Fibroblast of lung (primary cell): ENCODE results near the gene IL19. TPM values are rescaled to one million over a fixed set of nuclear protein-coding genes. Genes with fewer than 3 reads are reported as not detected.

Experiments
- DNase-seq, 2 donors: peaks; one replicate each; pipeline versions ENCODE4 v3.0.0 to v3.0.0-alpha.2; 2010; ENCODE audit warnings: low read depth in 2 of 2
- H2AFZ ChIP-seq: 2 replicates; pipeline ENCODE4 v1.5.1; 2012; ENCODE audit warnings: low read length, control low read depth, inconsistent platforms
- H3K27ac ChIP-seq: 2 replicates; pipeline ENCODE4 v1.5.1; 2011; ENCODE audit warnings: low read length, control low read depth; ENCODE audit not compliant: insufficient read depth
- H3K27me3 ChIP-seq: 2 replicates; pipeline ENCODE4 v1.5.1; 2011; ENCODE audit warnings: mild to moderate bottlenecking, low read length; ENCODE audit not compliant: control insufficient read depth, insufficient read depth
- H3K36me3 ChIP-seq: 2 replicates; pipeline ENCODE4 v1.5.1; 2011; ENCODE audit warnings: low read length; ENCODE audit not compliant: control insufficient read depth, insufficient read depth
- H3K4me1 ChIP-seq: 2 replicates; pipeline ENCODE4 v1.5.1; 2011; ENCODE audit warnings: low read length; ENCODE audit not compliant: control insufficient read depth, insufficient read depth; ENCODE audit errors: extremely low read depth
- H3K4me2 ChIP-seq: 2 replicates; pipeline ENCODE4 v1.5.1; 2011; ENCODE audit warnings: low read length, control low read depth; ENCODE audit not compliant: insufficient read depth; ENCODE audit errors: extremely low read depth
- H3K4me3 ChIP-seq, 4 experiments: fragments of 200-600 bp in 1 of 4; sonication (generic) in 1 of 4; replicated peaks in 1 of 4; 2 replicates each; pipeline ENCODE4 v1.5.1; 2011 to 2016; ENCODE audit warnings: low read length in 4 of 4, low read depth in 3 of 4, mild to moderate bottlenecking in 3 of 4, control low read depth in 2 of 4, inconsistent platforms in 1 of 4, mixed read lengths in 1 of 4; ENCODE audit not compliant: insufficient read depth in 1 of 4; ENCODE audit errors: control extremely low read depth in 1 of 4
- H3K79me2 ChIP-seq: 2 replicates; pipeline ENCODE4 v1.5.1; 2012; ENCODE audit warnings: mild to moderate bottlenecking, low read length, inconsistent platforms; ENCODE audit not compliant: control insufficient read depth, insufficient read depth
- H3K9ac ChIP-seq: 2 replicates; pipeline ENCODE4 v1.5.1; 2011; ENCODE audit warnings: mild to moderate bottlenecking, low read length, control low read depth; ENCODE audit not compliant: insufficient read depth
- H3K9me3 ChIP-seq: 2 replicates; pipeline ENCODE4 v1.5.1; 2012; ENCODE audit warnings: low read depth, low read length; ENCODE audit not compliant: control insufficient read depth, insufficient read depth
- H4K20me1 ChIP-seq: 2 replicates; pipeline ENCODE4 v1.5.1; 2011; ENCODE audit warnings: low read length; ENCODE audit not compliant: control insufficient read depth, insufficient read depth; ENCODE audit errors: extremely low read depth
- CTCF ChIP-seq, 2 donors: IDR thresholded peaks in 1 of 2; conservative IDR thresholded peaks in 1 of 2; 1 replicate in 1 of 2; 2 replicates in 1 of 2; pipeline ENCODE4 v1.5.1; 2011 to 2012; ENCODE audit warnings: low read length in 2 of 2, control low read depth in 1 of 2, inconsistent platforms in 1 of 2, low read depth in 1 of 2, mild to moderate bottlenecking in 1 of 2
- EZH2 ChIP-seq: IDR thresholded peaks from 2 replicates; pipeline ENCODE4 v1.5.1; 2012; ENCODE audit warnings: low read length, control low read depth, mild to moderate bottlenecking; ENCODE audit errors: missing control alignments
- polyA plus RNA-seq, 2 donors: library from polyadenylated mRNA; depleted of rRNA in 1 of 2; stranded (reverse) in 1 of 2; unstranded in 1 of 2; fragments of >200 nt; gene quantifications; 2 replicates each; pipeline ENCODE4 v1.2.1, GENCODE V29; 2011 to 2012; ENCODE audit warnings: missing spikeins in 1 of 2
- total RNA-seq: library from RNA; depleted of rRNA; stranded (reverse); fragments of >200 nt; gene quantifications from 2 replicates; pipeline ENCODE4 v1.2.1, GENCODE V29; 2014

IL19 gene
- total and polyA plus RNA-seq, 2 donors (not counting 1 experiment from before 2014, with no cell fraction given), result not detected

GRCh38 chr1:206803221-206803730 is 32.7 kb downstream of the IL19 start:
- no peaks in the 10 kb centered on the region for H4K20me1 ChIP-seq
- no peaks in the 10 kb centered on the region for H3K9me3 ChIP-seq
- H3K9ac ChIP-seq, result no peak overlapping the region
- H3K27me3 ChIP-seq, result no peaks in the 10 kb centered on the region
- H3K4me3 ChIP-seq, result no peak overlapping the region
- DNase-seq, result no peak
- no peak for TF ChIP-seq CTCF (conservative IDR thresholded peaks at IDR 0.05 in 1 of 2, IDR thresholded peaks at IDR 0.05 in 1 of 2; ENCODE audit: low read depth in 1 of 2, low read length in 2 of 2)
- TF ChIP-seq EZH2, result no peak
- no peaks in the 10 kb centered on the region for H3K4me1 ChIP-seq
- H3K79me2 ChIP-seq, result no peaks in the 10 kb centered on the region
- H3K4me2 ChIP-seq, result no peak overlapping the region
- no peaks in the 10 kb centered on the region for H3K36me3 ChIP-seq
- H3K27ac ChIP-seq, result no peak overlapping the region
- no peak overlapping the region for H2AFZ ChIP-seq

GRCh38 chr1:206804156-206804737 is 33.7 kb downstream of the IL19 start:
- no peaks in the 10 kb centered on the region for H3K79me2 ChIP-seq
- H3K9me3 ChIP-seq, result no peaks in the 10 kb centered on the region
- H3K4me3 ChIP-seq, result no peak overlapping the region
- H3K9ac ChIP-seq, result no peak overlapping the region
- H3K36me3 ChIP-seq, result no peaks in the 10 kb centered on the region
- no peaks in the 10 kb centered on the region for H3K27me3 ChIP-seq
- TF ChIP-seq EZH2, result no peak
- TF ChIP-seq CTCF (conservative IDR thresholded peaks at IDR 0.05 in 1 of 2, IDR thresholded peaks at IDR 0.05 in 1 of 2; ENCODE audit: low read depth in 1 of 2, low read length in 2 of 2), result no peak
- DNase-seq, result no peak
- H2AFZ ChIP-seq, result no peak overlapping the region
- no peaks in the 10 kb centered on the region for H3K4me1 ChIP-seq
- H4K20me1 ChIP-seq, result no peaks in the 10 kb centered on the region
- H3K4me2 ChIP-seq, result no peak overlapping the region
- no peak overlapping the region for H3K27ac ChIP-seq

GRCh38 chr1:206805357-206805756 is 34.8 kb downstream of the IL19 start:
- DNase-seq, result no peak
- Histone ChIP-seq H3K9me3 (no peaks in the 10 kb centered on the region), H4K20me1 (no peaks in the 10 kb centered on the region), H3K79me2 (no peaks in the 10 kb centered on the region), H3K9ac (no peak overlapping the region), H2AFZ (no peak overlapping the region), H3K4me2 (no peak overlapping the region), H3K36me3 (no peaks in the 10 kb centered on the region), H3K27ac (no peak overlapping the region), H3K27me3 (no peaks in the 10 kb centered on the region), H3K4me3 (no peak overlapping the region), H3K4me1 (no peaks in the 10 kb centered on the region)
- TF ChIP-seq EZH2, result no peak
- no peak for TF ChIP-seq CTCF (conservative IDR thresholded peaks at IDR 0.05 in 1 of 2, IDR thresholded peaks at IDR 0.05 in 1 of 2; ENCODE audit: low read depth in 1 of 2, low read length in 2 of 2)
